ENCODE measurements around the gene C1QL4. TPM values are rescaled to one million over a fixed set of nuclear protein-coding genes. Genes with fewer than 3 reads are reported as not detected.

The C1QL4 gene
- total and polyA plus RNA-seq, 9 of the 15 experiments (the other 6 are each of a cell fraction or from before 2014, with no cell fraction given) = 0.08 to 2.1 (median 0.31) TPM

DNA sequence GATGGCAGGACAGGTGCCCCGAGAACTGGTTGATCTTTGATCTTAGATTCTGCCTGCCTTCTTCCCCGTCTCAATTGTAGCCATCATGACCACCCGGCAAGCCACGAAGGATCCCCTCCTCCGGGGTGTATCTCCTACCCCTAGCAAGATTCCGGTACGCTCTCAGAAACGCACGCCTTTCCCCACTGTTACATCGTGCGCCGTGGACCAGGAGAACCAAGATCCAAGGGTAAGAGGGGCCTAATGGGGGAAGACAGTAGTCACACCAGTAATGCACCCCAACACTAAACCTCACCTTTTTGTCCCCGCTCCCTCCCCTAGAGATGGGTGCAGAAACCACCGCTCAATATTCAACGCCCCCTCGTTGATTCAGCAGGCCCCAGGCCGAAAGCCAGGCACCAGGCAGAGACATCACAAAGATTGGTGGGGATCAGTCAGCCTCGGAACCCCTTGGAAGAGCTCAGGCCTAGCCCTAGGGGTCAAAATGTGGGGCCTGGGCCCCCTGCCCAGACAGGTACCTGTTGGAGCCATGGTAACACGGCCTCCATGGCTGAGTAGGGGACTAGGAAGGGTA is 13.4 kb downstream of the C1QL4 start (continued):
- TF ChIP-seq, protein P1, sequence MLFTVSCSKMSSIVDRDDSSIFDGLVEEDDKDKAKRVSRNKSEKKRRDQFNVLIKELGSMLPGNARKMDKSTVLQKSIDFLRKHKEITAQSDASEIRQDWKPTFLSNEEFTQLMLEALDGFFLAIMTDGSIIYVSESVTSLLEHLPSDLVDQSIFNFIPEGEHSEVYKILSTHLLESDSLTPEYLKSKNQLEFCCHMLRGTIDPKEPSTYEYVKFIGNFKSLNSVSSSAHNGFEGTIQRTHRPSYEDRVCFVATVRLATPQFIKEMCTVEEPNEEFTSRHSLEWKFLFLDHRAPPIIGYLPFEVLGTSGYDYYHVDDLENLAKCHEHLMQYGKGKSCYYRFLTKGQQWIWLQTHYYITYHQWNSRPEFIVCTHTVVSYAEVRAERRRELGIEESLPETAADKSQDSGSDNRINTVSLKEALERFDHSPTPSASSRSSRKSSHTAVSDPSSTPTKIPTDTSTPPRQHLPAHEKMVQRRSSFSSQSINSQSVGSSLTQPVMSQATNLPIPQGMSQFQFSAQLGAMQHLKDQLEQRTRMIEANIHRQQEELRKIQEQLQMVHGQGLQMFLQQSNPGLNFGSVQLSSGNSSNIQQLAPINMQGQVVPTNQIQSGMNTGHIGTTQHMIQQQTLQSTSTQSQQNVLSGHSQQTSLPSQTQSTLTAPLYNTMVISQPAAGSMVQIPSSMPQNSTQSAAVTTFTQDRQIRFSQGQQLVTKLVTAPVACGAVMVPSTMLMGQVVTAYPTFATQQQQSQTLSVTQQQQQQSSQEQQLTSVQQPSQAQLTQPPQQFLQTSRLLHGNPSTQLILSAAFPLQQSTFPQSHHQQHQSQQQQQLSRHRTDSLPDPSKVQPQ (CRISPR knock-in tag; IDR thresholded peaks at IDR 0.05; ENCODE audit: borderline replicate concordance) = no peak
- TF ChIP-seq, protein P2, sequence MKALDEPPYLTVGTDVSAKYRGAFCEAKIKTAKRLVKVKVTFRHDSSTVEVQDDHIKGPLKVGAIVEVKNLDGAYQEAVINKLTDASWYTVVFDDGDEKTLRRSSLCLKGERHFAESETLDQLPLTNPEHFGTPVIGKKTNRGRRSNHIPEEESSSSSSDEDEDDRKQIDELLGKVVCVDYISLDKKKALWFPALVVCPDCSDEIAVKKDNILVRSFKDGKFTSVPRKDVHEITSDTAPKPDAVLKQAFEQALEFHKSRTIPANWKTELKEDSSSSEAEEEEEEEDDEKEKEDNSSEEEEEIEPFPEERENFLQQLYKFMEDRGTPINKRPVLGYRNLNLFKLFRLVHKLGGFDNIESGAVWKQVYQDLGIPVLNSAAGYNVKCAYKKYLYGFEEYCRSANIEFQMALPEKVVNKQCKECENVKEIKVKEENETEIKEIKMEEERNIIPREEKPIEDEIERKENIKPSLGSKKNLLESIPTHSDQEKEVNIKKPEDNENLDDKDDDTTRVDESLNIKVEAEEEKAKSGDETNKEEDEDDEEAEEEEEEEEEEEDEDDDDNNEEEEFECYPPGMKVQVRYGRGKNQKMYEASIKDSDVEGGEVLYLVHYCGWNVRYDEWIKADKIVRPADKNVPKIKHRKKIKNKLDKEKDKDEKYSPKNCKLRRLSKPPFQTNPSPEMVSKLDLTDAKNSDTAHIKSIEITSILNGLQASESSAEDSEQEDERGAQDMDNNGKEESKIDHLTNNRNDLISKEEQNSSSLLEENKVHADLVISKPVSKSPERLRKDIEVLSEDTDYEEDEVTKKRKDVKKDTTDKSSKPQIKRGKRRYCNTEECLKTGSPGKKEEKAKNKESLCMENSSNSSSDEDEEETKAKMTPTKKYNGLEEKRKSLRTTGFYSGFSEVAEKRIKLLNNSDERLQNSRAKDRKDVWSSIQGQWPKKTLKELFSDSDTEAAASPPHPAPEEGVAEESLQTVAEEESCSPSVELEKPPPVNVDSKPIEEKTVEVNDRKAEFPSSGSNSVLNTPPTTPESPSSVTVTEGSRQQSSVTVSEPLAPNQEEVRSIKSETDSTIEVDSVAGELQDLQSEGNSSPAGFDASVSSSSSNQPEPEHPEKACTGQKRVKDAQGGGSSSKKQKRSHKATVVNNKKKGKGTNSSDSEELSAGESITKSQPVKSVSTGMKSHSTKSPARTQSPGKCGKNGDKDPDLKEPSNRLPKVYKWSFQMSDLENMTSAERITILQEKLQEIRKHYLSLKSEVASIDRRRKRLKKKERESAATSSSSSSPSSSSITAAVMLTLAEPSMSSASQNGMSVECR (CRISPR knock-in tag; IDR thresholded peaks at IDR 0.05) = peak; percentile 13; the same call in 1 of the 2 replicates
- TF ChIP-seq EGR1 (conservative IDR thresholded peaks at IDR 0.05) (0 out of 2 replicates have a peak, but pooled peaks have one; percentile 8), PHTF2 (CRISPR knock-in tag; IDR thresholded peaks at IDR 0.05) (no peak), ATF1 (CRISPR knock-in tag; IDR thresholded peaks at IDR 0.05) (no peak), ATF1 (tag; IDR thresholded peaks at IDR 0.05) (no peak), MECOM (CRISPR knock-in tag; IDR thresholded peaks at IDR 0.05) (no peak)
- TF ChIP-seq, protein P3, sequence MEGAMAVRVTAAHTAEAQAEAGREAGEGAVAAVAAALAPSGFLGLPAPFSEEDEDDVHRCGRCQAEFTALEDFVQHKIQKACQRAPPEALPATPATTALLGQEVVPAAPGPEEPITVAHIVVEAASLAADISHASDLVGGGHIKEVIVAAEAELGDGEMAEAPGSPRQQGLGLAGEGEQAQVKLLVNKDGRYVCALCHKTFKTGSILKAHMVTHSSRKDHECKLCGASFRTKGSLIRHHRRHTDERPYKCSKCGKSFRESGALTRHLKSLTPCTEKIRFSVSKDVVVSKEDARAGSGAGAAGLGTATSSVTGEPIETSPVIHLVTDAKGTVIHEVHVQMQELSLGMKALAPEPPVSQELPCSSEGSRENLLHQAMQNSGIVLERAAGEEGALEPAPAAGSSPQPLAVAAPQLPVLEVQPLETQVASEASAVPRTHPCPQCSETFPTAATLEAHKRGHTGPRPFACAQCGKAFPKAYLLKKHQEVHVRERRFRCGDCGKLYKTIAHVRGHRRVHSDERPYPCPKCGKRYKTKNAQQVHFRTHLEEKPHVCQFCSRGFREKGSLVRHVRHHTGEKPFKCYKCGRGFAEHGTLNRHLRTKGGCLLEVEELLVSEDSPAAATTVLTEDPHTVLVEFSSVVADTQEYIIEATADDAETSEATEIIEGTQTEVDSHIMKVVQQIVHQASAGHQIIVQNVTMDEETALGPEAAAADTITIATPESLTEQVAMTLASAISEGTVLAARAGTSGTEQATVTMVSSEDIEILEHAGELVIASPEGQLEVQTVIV (CRISPR knock-in tag; IDR thresholded peaks at IDR 0.05; ENCODE audit: borderline replicate concordance) = no peak

All from K562 (cell line).